ENCODE measurements around the gene FCER2.
A peak's percentile ranks its signal among the peaks of the same experiment; 100 is the strongest.

Gene FCER2

DNA sequence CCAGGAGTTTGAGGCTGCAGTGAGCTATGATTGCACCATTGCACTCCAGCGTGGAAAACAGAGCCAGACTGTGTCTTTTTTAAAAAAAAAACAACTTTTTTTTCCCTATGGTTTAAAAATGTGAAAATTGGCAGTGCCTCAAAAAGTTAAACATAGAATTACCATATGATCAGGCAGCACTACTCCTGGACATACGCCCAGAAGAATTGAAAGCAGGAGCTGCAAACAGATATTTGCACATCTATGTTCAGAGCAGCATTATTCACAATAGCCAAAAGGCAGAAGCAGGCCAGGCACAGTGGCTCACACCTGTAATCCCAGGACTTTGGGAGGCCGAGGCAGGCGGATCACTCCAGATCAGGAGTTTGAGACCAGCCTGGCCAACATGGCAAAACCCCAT is 36.9 kb downstream of the FCER2 start:
- in situ Hi-C loops (cut with MboI; ENCODE audit: low pct_unique_long_range_greater_than_20kb, low sequenced_read_pairs, unreplicated experiment) = loop anchor here (10.0 kb wide), 1 partner anchor 140 kb away; no protein-coding TSS in a partner anchor

DNA sequence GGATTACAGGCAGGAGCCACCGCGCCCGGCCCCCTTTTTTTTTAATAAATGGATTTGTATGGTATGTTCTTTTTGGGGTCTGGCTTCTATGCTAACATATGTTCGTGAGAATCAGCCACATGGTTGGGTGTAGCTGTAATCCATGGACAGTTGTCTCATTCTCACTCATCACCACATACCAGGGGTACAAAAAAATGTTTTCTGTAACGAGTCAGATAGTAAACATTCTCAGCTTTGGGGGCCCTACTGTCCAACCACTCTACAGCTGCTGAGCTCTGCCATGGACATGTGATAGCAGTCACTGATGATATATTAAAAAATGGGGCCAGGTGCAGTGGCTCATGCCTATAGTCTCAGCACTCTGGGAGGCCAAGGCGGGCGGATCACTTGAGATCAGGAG is 38.2 kb downstream of the FCER2 start:
- in situ Hi-C loops (cut with MboI; ENCODE audit: low pct_unique_long_range_greater_than_20kb, low sequenced_read_pairs, unreplicated experiment) = loop anchor here (10.0 kb wide), 1 partner anchor 141 kb away; no protein-coding TSS in a partner anchor
- no peak for DNase-seq (ENCODE audit: low spot score)
- TF ChIP-seq, protein P1, sequence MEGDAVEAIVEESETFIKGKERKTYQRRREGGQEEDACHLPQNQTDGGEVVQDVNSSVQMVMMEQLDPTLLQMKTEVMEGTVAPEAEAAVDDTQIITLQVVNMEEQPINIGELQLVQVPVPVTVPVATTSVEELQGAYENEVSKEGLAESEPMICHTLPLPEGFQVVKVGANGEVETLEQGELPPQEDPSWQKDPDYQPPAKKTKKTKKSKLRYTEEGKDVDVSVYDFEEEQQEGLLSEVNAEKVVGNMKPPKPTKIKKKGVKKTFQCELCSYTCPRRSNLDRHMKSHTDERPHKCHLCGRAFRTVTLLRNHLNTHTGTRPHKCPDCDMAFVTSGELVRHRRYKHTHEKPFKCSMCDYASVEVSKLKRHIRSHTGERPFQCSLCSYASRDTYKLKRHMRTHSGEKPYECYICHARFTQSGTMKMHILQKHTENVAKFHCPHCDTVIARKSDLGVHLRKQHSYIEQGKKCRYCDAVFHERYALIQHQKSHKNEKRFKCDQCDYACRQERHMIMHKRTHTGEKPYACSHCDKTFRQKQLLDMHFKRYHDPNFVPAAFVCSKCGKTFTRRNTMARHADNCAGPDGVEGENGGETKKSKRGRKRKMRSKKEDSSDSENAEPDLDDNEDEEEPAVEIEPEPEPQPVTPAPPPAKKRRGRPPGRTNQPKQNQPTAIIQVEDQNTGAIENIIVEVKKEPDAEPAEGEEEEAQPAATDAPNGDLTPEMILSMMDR (IDR thresholded peaks at IDR 0.05; ENCODE audit: extremely low read depth, insufficient read depth, missing control alignments) = no peak

More for the DNA sequence above, 36.9 kb downstream of the FCER2 start:
- TF ChIP-seq, protein P1 (IDR thresholded peaks at IDR 0.05; ENCODE audit: extremely low read depth, insufficient read depth, missing control alignments) = no peak
- no peak for DNase-seq (ENCODE audit: low spot score)

DNA sequence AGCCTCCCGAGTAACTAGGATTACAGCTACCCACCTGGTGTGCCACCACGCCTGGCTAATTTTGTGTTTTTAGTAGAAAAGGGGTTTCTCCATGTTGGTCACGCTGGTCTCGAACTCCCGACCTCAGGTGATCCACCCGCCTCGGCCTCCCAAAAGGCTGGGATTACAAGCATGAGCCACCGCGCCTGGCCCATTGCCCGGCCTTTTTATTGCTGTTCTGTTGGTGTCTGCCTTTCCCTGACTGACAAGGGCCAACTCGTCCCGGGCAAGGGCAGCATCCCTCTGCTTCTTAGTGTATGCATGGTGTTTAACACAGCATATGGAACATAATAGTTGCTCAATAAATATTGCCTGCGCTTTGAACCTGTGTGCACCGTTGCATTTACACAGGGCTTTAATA is 39.3 kb downstream of the FCER2 start:
- in situ Hi-C loops (cut with MboI; ENCODE audit: low pct_unique_long_range_greater_than_20kb, low sequenced_read_pairs, unreplicated experiment) = loop anchor here (10.0 kb wide), 1 partner anchor 142 kb away; no protein-coding TSS in a partner anchor
- TF ChIP-seq, protein P1 (IDR thresholded peaks at IDR 0.05; ENCODE audit: extremely low read depth, insufficient read depth, missing control alignments) = no peak
- DNase-seq (ENCODE audit: low spot score) = no peak

DNA sequence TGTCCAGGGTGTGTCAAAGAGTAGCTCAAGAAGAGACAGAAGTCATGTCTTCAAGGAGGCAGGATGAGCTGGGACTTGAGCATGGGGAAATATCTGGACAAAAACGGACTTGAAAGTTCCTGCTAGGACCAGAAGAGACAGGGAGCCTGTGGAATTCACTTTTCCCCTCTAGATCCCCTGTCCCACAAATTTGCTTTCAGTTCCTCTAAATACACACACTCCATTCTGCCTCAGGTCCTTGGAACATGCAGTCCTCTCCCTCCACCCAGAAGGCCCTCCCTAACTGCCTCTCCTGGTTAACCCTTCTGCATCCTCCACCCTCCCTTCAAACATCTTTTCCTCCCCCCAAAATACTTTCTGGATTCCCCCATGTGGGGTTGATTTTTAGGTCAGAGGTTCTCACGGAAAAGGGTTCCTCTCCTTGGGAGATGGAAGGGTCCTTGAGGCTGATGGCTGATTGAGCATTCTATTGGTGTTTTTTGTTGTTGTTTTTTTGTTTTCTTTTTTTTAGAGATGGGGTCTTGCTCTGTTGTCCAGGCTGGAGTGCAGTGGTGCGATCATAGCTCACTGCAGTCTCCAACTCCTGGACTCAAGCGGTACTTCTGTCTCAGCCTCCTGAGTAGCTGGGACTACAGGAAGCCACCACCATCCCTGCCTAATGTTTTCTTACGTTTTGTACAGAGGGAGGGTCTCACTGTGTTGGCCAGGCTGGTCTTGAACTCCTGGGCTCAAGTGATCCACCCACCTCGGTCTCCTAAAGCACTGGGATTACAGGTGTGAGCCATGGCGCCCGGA is 40.0 kb downstream of the FCER2 start:
- no peak for DNase-seq (ENCODE audit: low spot score)
- in situ Hi-C loops (cut with MboI; ENCODE audit: low pct_unique_long_range_greater_than_20kb, low sequenced_read_pairs, unreplicated experiment) = loop anchor here (10.0 kb wide), 1 partner anchor 143 kb away; no protein-coding TSS in a partner anchor
- TF ChIP-seq, protein P1 (IDR thresholded peaks at IDR 0.05; ENCODE audit: extremely low read depth, insufficient read depth, missing control alignments) = no peak

DNA sequence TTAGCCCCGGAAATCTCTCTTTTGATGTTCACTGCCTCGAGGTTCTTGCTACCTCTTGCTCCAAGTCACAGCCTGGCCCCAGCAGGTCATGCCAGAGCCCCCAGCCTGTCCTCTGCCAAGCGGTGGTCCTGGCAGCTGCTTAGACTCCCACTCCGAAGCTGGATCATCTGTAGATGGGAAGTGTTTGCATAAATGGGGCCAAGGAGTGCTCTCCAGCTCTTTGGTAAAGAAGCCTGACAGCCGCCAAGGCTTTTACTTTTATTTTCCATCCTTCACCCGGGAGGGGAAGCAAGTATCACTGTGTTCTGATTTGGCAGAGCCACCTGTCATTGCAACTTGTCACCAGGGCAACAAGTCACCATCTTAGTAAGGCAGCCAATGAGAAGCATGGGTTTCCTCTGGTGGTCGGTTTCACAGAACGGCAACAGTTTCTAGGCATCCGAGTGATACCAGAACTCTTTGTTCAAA is 43.7 kb downstream of the FCER2 start:
- DNase-seq (ENCODE audit: low spot score) = peak; percentile 96
- in situ Hi-C loops (cut with MboI; ENCODE audit: low pct_unique_long_range_greater_than_20kb, low sequenced_read_pairs, unreplicated experiment) = no loop called here
- TF ChIP-seq, protein P1 (IDR thresholded peaks at IDR 0.05; ENCODE audit: extremely low read depth, insufficient read depth, missing control alignments) = no peak

GRCh38 chr19:7657131-7657751 is 44.7 kb downstream of the FCER2 start:
- TF ChIP-seq, protein P1 (IDR thresholded peaks at IDR 0.05; ENCODE audit: extremely low read depth, insufficient read depth, missing control alignments) = no peak
- DNase-seq (ENCODE audit: low spot score) = no peak
- in situ Hi-C loops (cut with MboI; ENCODE audit: low pct_unique_long_range_greater_than_20kb, low sequenced_read_pairs, unreplicated experiment) = no loop called here

Measured in GM13977 (cell line).